CD4-positive, alpha-beta T cell (primary cell): ENCODE measurements around the gene ACMSD. TPM values are rescaled to one million over a fixed set of nuclear protein-coding genes. Genes with fewer than 3 reads are reported as not detected.
"Not testable (repeated sequence)": the region's sequence is repeated elsewhere in the genome, so short reads cannot be mapped to it uniquely, and the experiment has no call there.

ENCODE experiments used
- ATAC-seq: fragments of 200-7000 bp; cut with Tn5 transposase; one replicate; pipeline ENCODE4 v1.10.0; 2022; ENCODE audit warnings: mild to moderate bottlenecking; ENCODE audit not compliant: poor library complexity
- CTCF ChIA-PET: fragments of 350-600 bp; sonication (Branson Sonifier 250); formaldehyde crosslinking; loops from one replicate; lab custom pipeline; 2021; ENCODE audit warnings: antibody characterized with exemption, inconsistent platforms; lab: Charles Lee
- POLR2A ChIA-PET: fragments of 350-600 bp; sonication (Branson Sonifier 250); formaldehyde crosslinking; loops from one replicate; lab custom pipeline; 2021; ENCODE audit warnings: antibody characterized with exemption, inconsistent platforms; lab: Charles Lee
- DNase-seq, 14 experiments: peaks; one replicate each; pipeline ENCODE4 v3.0.0-alpha.2; 2013 to 2020; ENCODE audit warnings: mixed read lengths in 2 of 14
- H3K27ac ChIP-seq, 2 donors: one replicate each; pipeline versions ENCODE4 v1.5.1 to v1.7.0; 2013; ENCODE audit warnings: low read length in 2 of 2, low read depth in 1 of 2, mild to moderate bottlenecking in 1 of 2
- H3K27me3 ChIP-seq, 2 experiments: 1 replicate in 1 of 2; 2 replicates in 1 of 2; pipeline versions ENCODE4 v1.6.1 to v1.7.0; 2013; ENCODE audit warnings: low read length in 2 of 2, control low read depth in 1 of 2, mild to moderate bottlenecking in 1 of 2, moderate library complexity in 1 of 2; ENCODE audit not compliant: insufficient read depth in 2 of 2, control insufficient read depth in 1 of 2
- H3K36me3 ChIP-seq: one replicate; pipeline ENCODE4 v1.6.1; 2013; ENCODE audit warnings: low read length, control low read depth; ENCODE audit not compliant: insufficient read depth
- H3K4me1 ChIP-seq: one replicate; pipeline ENCODE4 v1.6.1; 2013; ENCODE audit warnings: low read length, control low read depth; ENCODE audit not compliant: insufficient read depth
- H3K4me3 ChIP-seq: one replicate; pipeline ENCODE4 v1.5.1; 2013; ENCODE audit warnings: mild to moderate bottlenecking, low read length, moderate library complexity
- H3K9me3 ChIP-seq, 2 experiments: 1 replicate in 1 of 2; 2 replicates in 1 of 2; pipeline versions ENCODE4 v1.6.1 to v1.7.0; 2013; ENCODE audit warnings: low read length in 2 of 2, mild to moderate bottlenecking in 2 of 2, control low read depth in 1 of 2, moderate library complexity in 1 of 2; ENCODE audit not compliant: control insufficient read depth in 1 of 2, insufficient read depth in 1 of 2
- H3K27ac Mint-ChIP-seq: one replicate; pipeline ENCODE4 v1.8.0; 2020; ENCODE audit warnings: mixed read lengths
- H3K27me3 Mint-ChIP-seq: one replicate; pipeline ENCODE4 v1.8.0; 2021; ENCODE audit warnings: mixed read lengths
- H3K36me3 Mint-ChIP-seq: one replicate; pipeline ENCODE4 v1.8.0; 2021; ENCODE audit warnings: low read depth, mixed read lengths
- H3K4me1 Mint-ChIP-seq: one replicate; pipeline ENCODE4 v1.8.0; 2021; ENCODE audit warnings: low read depth, mixed read lengths
- H3K4me3 Mint-ChIP-seq: one replicate; pipeline ENCODE4 v1.8.0; 2020; ENCODE audit warnings: mild to moderate bottlenecking, mixed read lengths
- H3K9me3 Mint-ChIP-seq: one replicate; pipeline ENCODE4 v1.8.0; 2020; ENCODE audit warnings: mixed read lengths
- intact Hi-C, 2 experiments: fragments of 100-400 bp; cut with DNase I in 1 of 2; cut with micrococcal nuclease in 1 of 2; formaldehyde crosslinking; loops; one replicate each; pipeline versions ENCODE4 v1.15.1 to v1.9.0; 2023 to 2025; cut with DNase I, micrococcal nuclease
- total RNA-seq, 174 experiments: library from RNA in 2 of 174; stranded (reverse) in 2 of 174; gene quantifications; one replicate each; pipeline ENCODE4 v1.2.3 and lab custom pipeline; 2021 to 2026
- TF ChIP-seq, protein P1 (sequence below): fragments of 200-600 bp; IDR thresholded peaks from one replicate; pipeline ENCODE4 v1.8.0; 2022; ENCODE audit warnings: antibody characterized with exemption, mild to moderate bottlenecking

Gene ACMSD
- total RNA-seq, 2 experiments from 2014 or later = not detected

DNA sequence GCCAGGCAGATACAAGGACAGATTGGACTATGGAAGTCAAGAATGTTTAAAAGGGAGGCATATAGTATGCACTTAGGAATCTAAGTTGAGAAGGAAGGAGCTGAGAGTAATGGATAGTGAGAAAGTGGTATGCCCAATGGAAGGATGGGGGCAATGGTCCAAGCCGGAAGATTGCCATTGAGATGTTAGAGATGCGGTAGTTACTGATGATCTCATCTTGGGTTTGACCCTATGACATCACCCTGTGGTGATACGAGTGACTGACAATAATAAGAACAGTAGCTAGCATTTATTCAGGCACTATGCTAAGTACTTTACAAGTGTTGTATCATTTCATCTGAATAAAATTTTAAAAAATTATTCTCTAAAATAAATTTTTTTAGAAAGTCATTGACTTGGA lies 38.5 kb upstream of the ACMSD start:
- no peak overlapping the region for H3K4me3 Mint-ChIP-seq
- H3K36me3 Mint-ChIP-seq = no peaks in the 10 kb centered on the region
- POLR2A ChIA-PET = no interaction called here
- CTCF ChIA-PET = no interaction called here
- Histone ChIP-seq H3K4me1 (no peaks in the 10 kb centered on the region), H3K27ac (no peak overlapping the region), H3K36me3 (no peaks in the 10 kb centered on the region), H3K4me3 (no peak overlapping the region), H3K9me3 (peaks cover 0 to 12% of the 10 kb centered on the region in 2 experiments), H3K27me3 (no peaks in the 10 kb centered on the region)
- TF ChIP-seq, protein P1, sequence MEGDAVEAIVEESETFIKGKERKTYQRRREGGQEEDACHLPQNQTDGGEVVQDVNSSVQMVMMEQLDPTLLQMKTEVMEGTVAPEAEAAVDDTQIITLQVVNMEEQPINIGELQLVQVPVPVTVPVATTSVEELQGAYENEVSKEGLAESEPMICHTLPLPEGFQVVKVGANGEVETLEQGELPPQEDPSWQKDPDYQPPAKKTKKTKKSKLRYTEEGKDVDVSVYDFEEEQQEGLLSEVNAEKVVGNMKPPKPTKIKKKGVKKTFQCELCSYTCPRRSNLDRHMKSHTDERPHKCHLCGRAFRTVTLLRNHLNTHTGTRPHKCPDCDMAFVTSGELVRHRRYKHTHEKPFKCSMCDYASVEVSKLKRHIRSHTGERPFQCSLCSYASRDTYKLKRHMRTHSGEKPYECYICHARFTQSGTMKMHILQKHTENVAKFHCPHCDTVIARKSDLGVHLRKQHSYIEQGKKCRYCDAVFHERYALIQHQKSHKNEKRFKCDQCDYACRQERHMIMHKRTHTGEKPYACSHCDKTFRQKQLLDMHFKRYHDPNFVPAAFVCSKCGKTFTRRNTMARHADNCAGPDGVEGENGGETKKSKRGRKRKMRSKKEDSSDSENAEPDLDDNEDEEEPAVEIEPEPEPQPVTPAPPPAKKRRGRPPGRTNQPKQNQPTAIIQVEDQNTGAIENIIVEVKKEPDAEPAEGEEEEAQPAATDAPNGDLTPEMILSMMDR = no peak
- intact Hi-C loops = no loop called here
- no peak overlapping the region for H3K27ac Mint-ChIP-seq
- peaks cover 8% of the 10 kb centered on the region for H3K27me3 Mint-ChIP-seq
- DNase-seq = no peak
- no peaks in the 10 kb centered on the region for H3K4me1 Mint-ChIP-seq
- no peak for ATAC-seq
- H3K9me3 Mint-ChIP-seq = peaks cover 5% of the 10 kb centered on the region

DNA sequence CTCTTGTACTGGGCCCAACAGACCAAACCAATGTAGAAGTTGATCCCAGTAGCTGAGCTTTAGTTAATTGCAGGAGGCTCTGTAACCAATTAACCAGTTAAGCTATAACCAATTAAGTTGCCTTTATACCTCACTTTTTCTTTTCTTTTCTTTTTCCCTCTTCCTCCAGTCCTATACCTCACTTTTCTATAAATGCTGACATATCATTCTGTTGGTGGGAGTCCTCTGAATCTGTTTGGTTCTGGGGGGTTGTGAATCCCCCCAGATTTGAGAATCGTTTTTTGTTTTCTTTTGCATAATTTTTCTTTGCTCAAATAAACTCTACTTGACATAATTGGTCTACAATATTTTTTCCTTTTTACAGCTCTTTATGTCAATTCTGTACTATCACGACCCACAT lies 38.1 kb upstream of the ACMSD start:
- ATAC-seq (no peak), DNase-seq (no peak)
- POLR2A ChIA-PET = no interaction called here
- Histone ChIP-seq H3K27ac (no peak overlapping the region), H3K36me3 (no peaks in the 10 kb centered on the region), H3K4me1 (no peaks in the 10 kb centered on the region), H3K9me3 (peaks cover 0 to 12% of the 10 kb centered on the region in 2 experiments), H3K4me3 (no peak overlapping the region), H3K27me3 (no peaks in the 10 kb centered on the region)
- no peaks in the 10 kb centered on the region for H3K4me1 Mint-ChIP-seq
- intact Hi-C loops = no loop called here
- H3K9me3 Mint-ChIP-seq = peaks cover 6% of the 10 kb centered on the region
- H3K36me3 Mint-ChIP-seq = no peaks in the 10 kb centered on the region
- H3K4me3 Mint-ChIP-seq = no peak overlapping the region
- TF ChIP-seq, protein P1 = no peak
- CTCF ChIA-PET = no interaction called here
- H3K27me3 Mint-ChIP-seq = peaks cover 9% of the 10 kb centered on the region
- H3K27ac Mint-ChIP-seq = no peak overlapping the region

DNA sequence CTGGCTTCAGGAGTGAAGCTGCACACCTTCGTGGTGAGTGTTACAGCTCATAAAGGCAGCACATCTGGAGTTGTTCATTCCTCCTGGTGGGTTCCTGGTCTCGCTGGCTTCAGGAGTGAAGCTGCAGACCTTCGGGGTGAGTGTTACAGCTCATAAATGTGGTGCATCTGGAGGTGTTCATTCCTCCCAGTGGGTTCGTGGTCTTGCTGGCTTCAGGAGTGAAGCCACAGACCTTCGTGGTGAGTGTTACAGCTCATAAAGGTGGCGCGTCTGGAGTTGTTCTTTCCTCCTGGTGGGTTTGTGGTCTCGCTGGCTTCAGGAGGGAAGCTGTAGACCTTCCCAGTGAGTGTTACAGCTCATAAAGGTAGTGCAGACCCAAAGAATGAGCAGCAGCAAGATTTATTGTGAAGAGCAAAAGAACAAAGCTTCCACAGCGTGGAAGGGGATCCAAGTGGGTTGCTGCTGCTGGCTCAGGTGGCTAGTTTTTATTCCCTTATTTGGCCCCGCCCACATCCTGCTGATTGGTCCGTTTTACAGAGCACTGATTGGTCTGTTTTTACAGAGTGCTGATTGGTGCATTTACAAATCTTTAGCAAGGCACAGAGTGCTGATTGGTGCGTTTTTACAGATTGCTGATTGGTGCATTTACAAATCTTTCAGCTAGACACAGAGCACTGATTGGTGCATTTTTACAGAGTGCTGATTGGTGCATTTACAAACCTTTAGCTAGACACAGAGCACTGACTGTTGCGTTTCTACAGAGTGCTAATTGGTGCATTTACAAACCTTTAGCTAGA lies 34.6 kb upstream of the ACMSD start:
- intact Hi-C loops, POLR2A ChIA-PET, CTCF ChIA-PET, H3K4me1 ChIP-seq, H3K27me3 ChIP-seq, H3K4me3 Mint-ChIP-seq, DNase-seq, H3K27ac ChIP-seq, H3K27ac Mint-ChIP-seq, H3K9me3 Mint-ChIP-seq, ATAC-seq, H3K36me3 ChIP-seq, H3K4me3 ChIP-seq, H3K4me1 Mint-ChIP-seq, H3K36me3 Mint-ChIP-seq: not testable (repeated sequence)
- peaks cover 15% of the 10 kb centered on the region for H3K27me3 Mint-ChIP-seq
- H3K9me3 ChIP-seq = peaks cover 0 to 12% of the 10 kb centered on the region in 2 experiments

DNA sequence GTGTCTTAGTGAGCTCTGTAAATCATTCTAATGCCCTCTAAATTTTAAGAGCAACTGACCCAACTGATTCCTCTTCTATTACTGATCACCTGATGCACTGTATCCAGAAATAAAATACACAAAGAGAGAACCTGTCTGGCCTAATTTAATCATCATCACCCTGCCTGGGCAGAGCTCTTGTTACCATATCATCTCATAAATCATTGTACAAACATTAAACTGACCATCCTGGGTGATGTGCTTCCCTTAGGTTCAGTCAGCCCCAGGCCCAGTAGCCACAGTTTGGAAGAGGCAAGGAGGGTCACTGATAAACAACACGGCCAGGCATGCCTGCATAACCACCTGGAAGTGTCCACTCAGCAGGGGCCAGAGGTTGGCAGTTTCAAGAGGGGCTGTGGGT lies 22.7 kb upstream of the ACMSD start:
- Mint-ChIP-seq H3K27me3 (peaks cover 10% of the 10 kb centered on the region), H3K9me3 (peaks cover 9% of the 10 kb centered on the region), H3K4me1 (no peaks in the 10 kb centered on the region), H3K36me3 (no peaks in the 10 kb centered on the region), H3K27ac (no peak overlapping the region), H3K4me3 (no peak overlapping the region)
- ChIA-PET POLR2A (no interaction called here), CTCF (no interaction called here)
- H3K36me3 ChIP-seq = no peaks in the 10 kb centered on the region
- no peak for DNase-seq
- peaks cover 0 to 4% of the 10 kb centered on the region in 2 experiments for H3K9me3 ChIP-seq
- TF ChIP-seq, protein P1 = no peak
- H3K4me3 ChIP-seq = no peak overlapping the region
- peaks cover 2 to 4% of the 10 kb centered on the region in 2 experiments for H3K27me3 ChIP-seq
- H3K4me1 ChIP-seq = no peaks in the 10 kb centered on the region
- intact Hi-C loops = no loop called here
- no peak for ATAC-seq
- no peak overlapping the region for H3K27ac ChIP-seq
